ENCODE measurements around the gene ZNF469.
"Not testable (repeated sequence)": the region's sequence is repeated elsewhere in the genome, so short reads cannot be mapped to it uniquely, and the experiment has no call there.

Gene ZNF469

GRCh38 chr16:88407807-88408206, 25.0 kb downstream of the ZNF469 start:
- no peaks in the 10 kb centered on the region for H3K79me2 ChIP-seq (ENCODE audit: insufficient read depth, low read length)
- no peak overlapping the region for H3K27ac ChIP-seq (ENCODE audit: low read length)
- no peaks in the 10 kb centered on the region for H3K9me3 ChIP-seq (ENCODE audit: insufficient read depth, low read length, severe bottlenecking)
- no peaks in the 10 kb centered on the region for H3K36me3 ChIP-seq (ENCODE audit: insufficient read depth, low read length)
- no peak overlapping the region for H3K4me2 ChIP-seq (ENCODE audit: insufficient read depth, low read length)
- H4K20me1 ChIP-seq (ENCODE audit: insufficient read depth, low read length), result no peaks in the 10 kb centered on the region
- TF ChIP-seq EZH2 (IDR thresholded peaks at IDR 0.05; ENCODE audit: borderline replicate concordance, low read depth, low read length, severe bottlenecking), result no peak
- no peak for TF ChIP-seq CTCF (IDR thresholded peaks at IDR 0.05; ENCODE audit: borderline replicate concordance, extremely low read depth, low read length, poor library complexity, severe bottlenecking)
- no peak overlapping the region for H3K9ac ChIP-seq (ENCODE audit: low read depth, low read length)
- H3K27me3 ChIP-seq (ENCODE audit: insufficient read depth, low read length, poor library complexity), result no peaks in the 10 kb centered on the region
- H3K4me3 ChIP-seq (ENCODE audit: low read depth in 1 of 2, low read length in 2 of 2), result no peak overlapping the region
- DNase-seq (no peak), ATAC-seq (ENCODE audit: insufficient read depth, low read depth) (0 out of 3 replicates have a peak, but pooled peaks have one; percentile 39)
- 0 out of 2 replicates have a peak, but pooled peaks cover 3% of the 10 kb centered on the region for H3K4me1 ChIP-seq (ENCODE audit: insufficient read depth, low read length)
- H2AFZ ChIP-seq (ENCODE audit: low read depth, low read length), result no peak overlapping the region

GRCh38 chr16:88408561-88409142, 25.9 kb downstream of the ZNF469 start:
- TF ChIP-seq CTCF (IDR thresholded peaks at IDR 0.05; ENCODE audit: borderline replicate concordance, extremely low read depth, low read length, poor library complexity, severe bottlenecking) (no peak), EZH2 (IDR thresholded peaks at IDR 0.05; ENCODE audit: borderline replicate concordance, low read depth, low read length, severe bottlenecking) (no peak)
- Histone ChIP-seq H3K9ac (ENCODE audit: low read depth, low read length) (no peak overlapping the region), H3K36me3 (ENCODE audit: insufficient read depth, low read length) (no peaks in the 10 kb centered on the region), H3K4me2 (ENCODE audit: insufficient read depth, low read length) (no peak overlapping the region), H3K27ac (ENCODE audit: low read length) (no peak overlapping the region), H3K4me1 (ENCODE audit: insufficient read depth, low read length) (0 out of 2 replicates have a peak, but pooled peaks cover 3% of the 10 kb centered on the region), H4K20me1 (ENCODE audit: insufficient read depth, low read length) (no peaks in the 10 kb centered on the region), H3K79me2 (ENCODE audit: insufficient read depth, low read length) (no peaks in the 10 kb centered on the region), H3K4me3 (ENCODE audit: low read depth in 1 of 2, low read length in 2 of 2) (no peak overlapping the region), H3K27me3 (ENCODE audit: insufficient read depth, low read length, poor library complexity) (no peaks in the 10 kb centered on the region), H3K9me3 (ENCODE audit: insufficient read depth, low read length, severe bottlenecking) (no peaks in the 10 kb centered on the region), H2AFZ (ENCODE audit: low read depth, low read length) (no peak overlapping the region)
- ATAC-seq (ENCODE audit: insufficient read depth, low read depth), result no peak
- DNase-seq, result no peak

GRCh38 chr16:88409296-88410065, 26.7 kb downstream of the ZNF469 start:
- ATAC-seq (ENCODE audit: insufficient read depth, low read depth) (no peak), DNase-seq (no peak)
- Histone ChIP-seq H3K36me3 (ENCODE audit: insufficient read depth, low read length) (no peaks in the 10 kb centered on the region), H3K27ac (ENCODE audit: low read length) (no peak overlapping the region), H3K79me2 (ENCODE audit: insufficient read depth, low read length) (no peaks in the 10 kb centered on the region), H2AFZ (ENCODE audit: low read depth, low read length) (no peak overlapping the region), H3K4me3 (ENCODE audit: low read depth in 1 of 2, low read length in 2 of 2) (no peak overlapping the region), H4K20me1 (ENCODE audit: insufficient read depth, low read length) (no peaks in the 10 kb centered on the region), H3K4me1 (ENCODE audit: insufficient read depth, low read length) (0 out of 2 replicates have a peak, but pooled peaks cover 3% of the 10 kb centered on the region), H3K9me3 (ENCODE audit: insufficient read depth, low read length, severe bottlenecking) (no peaks in the 10 kb centered on the region), H3K27me3 (ENCODE audit: insufficient read depth, low read length, poor library complexity) (no peaks in the 10 kb centered on the region), H3K4me2 (ENCODE audit: insufficient read depth, low read length) (no peak overlapping the region), H3K9ac (ENCODE audit: low read depth, low read length) (no peak overlapping the region)
- no peak for TF ChIP-seq CTCF (IDR thresholded peaks at IDR 0.05; ENCODE audit: borderline replicate concordance, extremely low read depth, low read length, poor library complexity, severe bottlenecking)
- TF ChIP-seq EZH2 (IDR thresholded peaks at IDR 0.05; ENCODE audit: borderline replicate concordance, low read depth, low read length, severe bottlenecking), result no peak

- ATAC-seq (ENCODE audit: insufficient read depth, low read depth); H3K4me3 ChIP-seq (ENCODE audit: low read depth in 1 of 2, low read length in 2 of 2); H3K79me2 ChIP-seq (ENCODE audit: insufficient read depth, low read length); H3K9ac ChIP-seq (ENCODE audit: low read depth, low read length); H3K4me1 ChIP-seq (ENCODE audit: insufficient read depth, low read length); H2AFZ ChIP-seq (ENCODE audit: low read depth, low read length); H3K4me2 ChIP-seq (ENCODE audit: insufficient read depth, low read length); H4K20me1 ChIP-seq (ENCODE audit: insufficient read depth, low read length); H3K36me3 ChIP-seq (ENCODE audit: insufficient read depth, low read length); H3K27me3 ChIP-seq (ENCODE audit: insufficient read depth, low read length, poor library complexity); H3K27ac ChIP-seq (ENCODE audit: low read length); DNase-seq; H3K9me3 ChIP-seq (ENCODE audit: insufficient read depth, low read length, severe bottlenecking): not testable (repeated sequence)
Observed at GRCh38 chr16:88410297-88410968, 27.7 kb downstream of the ZNF469 start.
